Heart right ventricle (tissue), 16 donors: ENCODE data around the gene FARP1. TPM values are rescaled to one million over a fixed set of nuclear protein-coding genes. Genes with fewer than 3 reads are reported as not detected.

Source experiments
- ATAC-seq, 8 donors: fragments of 200-7000 bp; cut with Tn5 transposase; one replicate each; pipeline ENCODE4 v1.9.1; 2020; ENCODE audit warnings: mild to moderate bottlenecking in 8 of 8, moderate library complexity in 8 of 8, moderate number of reproducible peaks in 1 of 8
- DNase-seq, 2 donors: peaks; one replicate each; pipeline ENCODE4 v3.0.0-alpha.2; 2020
- H3K27ac ChIP-seq, 10 donors: fragments of 200-600 bp; sonication (generic) in 2 of 10; one replicate each; pipeline versions ENCODE4 v1.5.0 to v1.8.0; 2020 to 2022; ENCODE audit warnings: mild to moderate bottlenecking in 3 of 10
- H3K27me3 ChIP-seq, 7 donors: fragments of 200-600 bp; one replicate each; pipeline ENCODE4 v1.8.0; 2021 to 2022; ENCODE audit warnings: mild to moderate bottlenecking in 2 of 7
- H3K36me3 ChIP-seq, 9 donors: fragments of 200-600 bp; sonication (generic) in 1 of 9; one replicate each; pipeline versions ENCODE4 v1.5.0 to v1.8.0; 2020 to 2022; ENCODE audit warnings: mild to moderate bottlenecking in 2 of 9
- H3K4me1 ChIP-seq, 9 donors: fragments of 200-600 bp; sonication (generic) in 1 of 9; one replicate each; pipeline versions ENCODE4 v1.5.0 to v1.8.0; 2020 to 2022; ENCODE audit warnings: mild to moderate bottlenecking in 4 of 9
- H3K4me3 ChIP-seq, 10 donors: fragments of 200-600 bp; sonication (generic) in 2 of 10; one replicate each; pipeline versions ENCODE4 v1.5.0 to v1.8.0; 2020 to 2022; ENCODE audit warnings: mild to moderate bottlenecking in 7 of 10, moderate library complexity in 2 of 10
- H3K9me3 ChIP-seq, 11 donors: fragments of 200-600 bp in 10 of 11; sonication (generic) in 2 of 11; one replicate each; pipeline versions ENCODE4 v1.5.0 to v1.8.0; 2013 to 2022; ENCODE audit warnings: mild to moderate bottlenecking in 2 of 11, control low read depth in 1 of 11, moderate library complexity in 1 of 11
- CTCF ChIP-seq, 9 donors: fragments of 200-600 bp; sonication (generic) in 2 of 9; IDR thresholded peaks; one replicate each; pipeline versions ENCODE4 v1.5.0 to v1.8.0; 2021 to 2022; ENCODE audit warnings: antibody characterized with exemption in 9 of 9, mild to moderate bottlenecking in 5 of 9, moderate library complexity in 1 of 9
- WGBS, 2 donors: extraction: QIAGEN DNeasy Blood & Tissue Kit; methylation state at CpG; one replicate each; pipeline ENCODE4 v1.1.7; 2013; ENCODE audit warnings: inconsistent platforms in 1 of 2; 5-methylcytosine and 5-hydroxymethylcytosine counted together
- intact Hi-C, 10 donors: fragments of 100-400 bp; cut with DNase I; formaldehyde crosslinking; loops; one replicate each; pipeline versions ENCODE4 v1.11.1 to v1.14.2; 2022
- polyA plus RNA-seq, 2 donors: library from polyadenylated mRNA; stranded (reverse); fragments of 200-250 nt; gene quantifications; one replicate each; pipeline ENCODE4 v1.2.3, GENCODE V29; 2013
- total RNA-seq, 10 donors: library from RNA; stranded (reverse); fragmentation: NEBNext Ultra II Directional in 3 of 10; extraction: Animal tissue kit (Norgen Biotek cat#: 25700) in 3 of 10; gene quantifications; one replicate each; pipeline versions ENCODE4 v1.2.1 to v1.2.4, GENCODE V29; 2021 to 2023
- donor health status: Arrhythmogenic right ventricular cardiomyopathy.
- donor health status: ischemic (EF 13 %, LVEDD 7.1; RV severe dilation, severe dysfunction).
- donor health status: healthy with polysubstance abuse.
- donor health status: DM: no; HTN: yes; CAD: no.
- donor health status: DM: no; HTN: no; CAD: no.
- donor health status: ischemic (EF 25% LVEDD 6.9; RV normal size, moderate dysfunction).
- donor health status: ischemic (EF 25% LVEDD 5.7; RV mildly dilated, moderate dysfunction).
- donor health status: healthy.
- donor health status: DM: yes; HTN: yes; CAD: no.
- donor health status: Ischemic cardiomyopathy.
- donor health status: ischemic (EF 35%, LVEDD 5.7; RV mildly dilated, moderate dysfunction).
- donor health status: nonischemic (EF 11% LVEDD 7.7; RV severe dilation, severe dysfunction).
- donor health status: DM: yes; HTN: yes; CAD: no.
- donor health status: PGD.
- donor health status: ischemic (EF 29% LVEDD 5.4; RV normal size, mild dysfunction).
- donor health status: nonischemic (EF 23%, LVEDD 6.1; RV moderate dilation, normal function).

The FARP1 gene
- total and polyA plus RNA-seq, 12 donors = 6.9 to 72.9 (median 17.1) TPM

- no peaks in the 10 kb centered on the region for H3K9me3 ChIP-seq
- peaks cover 0 to 65% (median 7%) of the 10 kb centered on the region in 9 donors for H3K36me3 ChIP-seq
- WGBS, 2 donors = 86 to 92% methylated on average over 8 of the region's 8 CpGs
- DNase-seq (no peak), ATAC-seq (no peak)
- H3K4me1 ChIP-seq = peaks cover 0 to 35% (median 11%) of the 10 kb centered on the region in 9 donors
- H3K27me3 ChIP-seq = no peaks in the 10 kb centered on the region
- no peak overlapping the region for H3K27ac ChIP-seq
- TF ChIP-seq CTCF (IDR thresholded peaks at IDR 0.05) = no peak
- no peak overlapping the region for H3K4me3 ChIP-seq
- intact Hi-C loops = loop anchor here in 1 of 10 donors (5.0 kb wide), 1 partner anchor 244 kb away; the partner anchor contains the start of gene FARP1
These were observed 243.7 kb downstream of the FARP1 start for GRCh38 chr13:98386637-98387036.

- H3K27me3 ChIP-seq = no peaks in the 10 kb centered on the region
- ATAC-seq (peak in 7 of 8 donors; percentile 53 to 88 (median 84)), DNase-seq (peak in 1 of 2 donors; percentile 38)
- intact Hi-C loops = loop anchor here in 1 of 10 donors (5.0 kb wide), 1 partner anchor 247 kb away; the partner anchor contains the start of gene FARP1
- peaks cover 0 to 81% (median 14%) of the 10 kb centered on the region in 9 donors for H3K36me3 ChIP-seq
- H3K4me1 ChIP-seq = peaks cover 0 to 35% (median 11%) of the 10 kb centered on the region in 9 donors
- 45 to 58% methylated on average over 9 of the region's 9 CpGs for WGBS, 2 donors
- H3K27ac ChIP-seq = peak overlapping the region in 8 of 10 donors; percentile 11 to 53 (median 38)
- TF ChIP-seq CTCF (IDR thresholded peaks at IDR 0.05) = no peak
- H3K9me3 ChIP-seq = no peaks in the 10 kb centered on the region
- no peak overlapping the region for H3K4me3 ChIP-seq
These were observed 246.4 kb downstream of the FARP1 start for GRCh38 chr13:98389319-98389718.

GRCh38 chr13:98390086-98390715 lies 247.3 kb downstream of the FARP1 start:
- peak; percentile 42 to 83 (median 60) for ATAC-seq
- intact Hi-C loops = loop anchor here in 4 of 10 donors (10.0 kb wide), 2 partner anchors 245 to 355 kb away; partner anchors contain the start of gene FARP1 (in 4 of the 4)
- Histone ChIP-seq H3K4me3 (no peak overlapping the region), H3K27ac (peak overlapping the region in 7 of 10 donors; percentile 11 to 53 (median 40)), H3K9me3 (no peaks in the 10 kb centered on the region), H3K36me3 (peaks cover 0 to 85% (median 21%) of the 10 kb centered on the region in 9 donors), H3K4me1 (peaks cover 0 to 35% (median 11%) of the 10 kb centered on the region in 9 donors), H3K27me3 (no peaks in the 10 kb centered on the region)
- TF ChIP-seq CTCF (IDR thresholded peaks at IDR 0.05) = no peak
- DNase-seq = peak in 1 of 2 donors; percentile 20
- WGBS, 2 donors = 79% methylated on average over 11 of the region's 11 CpGs

GRCh38 chr13:98393873-98394272 lies 251.0 kb downstream of the FARP1 start:
- DNase-seq (no peak), ATAC-seq (no peak)
- H3K27me3 ChIP-seq = no peaks in the 10 kb centered on the region
- no peak for TF ChIP-seq CTCF (IDR thresholded peaks at IDR 0.05)
- WGBS, 2 donors = 93 to 98% methylated on average over 11 of the region's 11 CpGs
- H3K4me1 ChIP-seq = peaks cover 0 to 18% (median 2%) of the 10 kb centered on the region in 9 donors
- H3K9me3 ChIP-seq = no peaks in the 10 kb centered on the region
- no peak overlapping the region for H3K4me3 ChIP-seq
- H3K36me3 ChIP-seq = peaks cover 0 to 65% (median 19%) of the 10 kb centered on the region in 9 donors
- no peak overlapping the region for H3K27ac ChIP-seq
- intact Hi-C loops = loop anchor here in 4 of 10 donors (10.0 kb wide), 2 partner anchors 249 to 359 kb away; partner anchors contain the start of gene FARP1 (in 4 of the 4)
